HFFc6 (cell line): ENCODE results near the gene SLC22A12. TPM values are rescaled to one million over a fixed set of nuclear protein-coding genes. Genes with fewer than 3 reads are reported as not detected.

Source experiments
- DNase-seq: peaks from one replicate; pipeline ENCODE4 v3.0.0-alpha.2; 2018
- H3K27ac Mint-ChIP-seq: 2 replicates; pipeline ENCODE4 v1.8.0; 2020; ENCODE audit warnings: mild to moderate bottlenecking, mixed read lengths
- H3K27me3 Mint-ChIP-seq: 2 replicates; pipeline ENCODE4 v1.8.0; 2021; ENCODE audit warnings: mild to moderate bottlenecking, moderate library complexity, mixed read lengths; ENCODE audit not compliant: insufficient read depth
- H3K36me3 Mint-ChIP-seq: 2 replicates; pipeline ENCODE4 v1.8.0; 2021; ENCODE audit warnings: low read depth, mixed read lengths
- H3K4me1 Mint-ChIP-seq: 2 replicates; pipeline ENCODE4 v1.8.0; 2020; ENCODE audit warnings: low read depth, mixed read lengths
- H3K4me3 Mint-ChIP-seq: 2 replicates; pipeline ENCODE4 v1.8.0; 2020; ENCODE audit warnings: mild to moderate bottlenecking, moderate library complexity, mixed read lengths
- H3K9me3 Mint-ChIP-seq: 2 replicates; pipeline ENCODE4 v1.8.0; 2020; ENCODE audit warnings: mild to moderate bottlenecking, mixed read lengths
- CTCF ChIP-seq: fragments of 200-600 bp; sonication (generic); IDR thresholded peaks from 2 replicates; pipeline ENCODE4 v1.5.0; 2021; ENCODE audit warnings: antibody characterized with exemption, mild to moderate bottlenecking
- total RNA-seq, 6 experiments: library from RNA; stranded (reverse); fragmentation: NEBNext Ultra II Directional; extraction: Animal tissue kit (Norgen Biotek cat#: 25700); gene quantifications; 2 replicates in 1 of 6; 3 replicates in 5 of 6; pipeline ENCODE4 v1.2.3, GENCODE V29; 2021

The SLC22A12 gene
- total RNA-seq, 6 experiments from 2014 or later: not detected

GRCh38 chr11:64643920-64644646 is 53.1 kb downstream of the SLC22A12 start:
- DNase-seq: no peak
- H3K27me3 Mint-ChIP-seq: peaks cover 44% of the 10 kb centered on the region
- no peaks in the 10 kb centered on the region for H3K4me1 Mint-ChIP-seq
- TF ChIP-seq CTCF: no peak
- no peak overlapping the region for H3K4me3 Mint-ChIP-seq
- no peaks in the 10 kb centered on the region for H3K9me3 Mint-ChIP-seq
- no peak overlapping the region for H3K27ac Mint-ChIP-seq
- H3K36me3 Mint-ChIP-seq: no peaks in the 10 kb centered on the region

- peaks cover 46% of the 10 kb centered on the region for H3K27me3 Mint-ChIP-seq
- DNase-seq: no peak
- H3K9me3 Mint-ChIP-seq: no peaks in the 10 kb centered on the region
- no peak overlapping the region for H3K4me3 Mint-ChIP-seq
- H3K36me3 Mint-ChIP-seq: no peaks in the 10 kb centered on the region
- no peaks in the 10 kb centered on the region for H3K4me1 Mint-ChIP-seq
- H3K27ac Mint-ChIP-seq: no peak overlapping the region
- TF ChIP-seq CTCF: peak; percentile 27
These were observed 53.7 kb downstream of the SLC22A12 start for GRCh38 chr11:64644647-64645275.

GRCh38 chr11:64647019-64647779 is 56.2 kb downstream of the SLC22A12 start:
- TF ChIP-seq CTCF: no peak
- Mint-ChIP-seq H3K4me1 (no peaks in the 10 kb centered on the region), H3K36me3 (no peaks in the 10 kb centered on the region)

GRCh38 chr11:64648551-64648950 is 57.5 kb downstream of the SLC22A12 start:
- no peak for DNase-seq
- Mint-ChIP-seq H3K27ac (no peak overlapping the region), H3K9me3 (no peaks in the 10 kb centered on the region), H3K4me3 (no peak overlapping the region), H3K4me1 (no peaks in the 10 kb centered on the region), H3K27me3 (peaks cover 51% of the 10 kb centered on the region), H3K36me3 (no peaks in the 10 kb centered on the region)
- TF ChIP-seq CTCF: no peak

More at GRCh38 chr11:64647019-64647779, 56.2 kb downstream of the SLC22A12 start:
- no peak for DNase-seq
- Mint-ChIP-seq H3K27me3 (peaks cover 48% of the 10 kb centered on the region), H3K9me3 (no peaks in the 10 kb centered on the region), H3K4me3 (no peak overlapping the region), H3K27ac (no peak overlapping the region)

- Mint-ChIP-seq H3K36me3 (no peaks in the 10 kb centered on the region), H3K4me3 (no peak overlapping the region), H3K27ac (no peak overlapping the region), H3K27me3 (peaks cover 47% of the 10 kb centered on the region), H3K9me3 (no peaks in the 10 kb centered on the region), H3K4me1 (no peaks in the 10 kb centered on the region)
- no peak for DNase-seq
- TF ChIP-seq CTCF: peak; percentile 70
These were observed 58.3 kb downstream of the SLC22A12 start for GRCh38 chr11:64649291-64649697.
